Upper lobe of right lung (tissue), 1 donor: ENCODE measurements around the gene HNRNPUL2. TPM values are rescaled to one million over a fixed set of nuclear protein-coding genes. Genes with fewer than 3 reads are reported as not detected.
"Not testable (repeated sequence)": the region's sequence is repeated elsewhere in the genome, so short reads cannot be mapped to it uniquely, and the experiment has no call there.

Experiments used
- ATAC-seq: fragments of 200-7000 bp; cut with Tn5 transposase; one replicate; pipeline ENCODE4 v1.9.1; 2020; ENCODE audit warnings: mild to moderate bottlenecking, moderate library complexity
- DNase-seq: peaks from one replicate; pipeline ENCODE4 v3.0.0-alpha.2; 2020
- H3K27ac ChIP-seq: fragments of 200-600 bp; one replicate; pipeline ENCODE4 v1.8.0; 2022
- H3K27me3 ChIP-seq: fragments of 200-600 bp; one replicate; pipeline ENCODE4 v1.8.0; 2022; ENCODE audit warnings: mild to moderate bottlenecking
- H3K36me3 ChIP-seq: fragments of 200-600 bp; one replicate; pipeline ENCODE4 v1.8.0; 2022
- H3K4me1 ChIP-seq: fragments of 200-600 bp; one replicate; pipeline ENCODE4 v1.8.0; 2022
- H3K4me3 ChIP-seq: fragments of 200-600 bp; one replicate; pipeline ENCODE4 v1.8.0; 2022; ENCODE audit warnings: mild to moderate bottlenecking
- H3K9me3 ChIP-seq: fragments of 200-600 bp; one replicate; pipeline ENCODE4 v1.8.0; 2022
- CTCF ChIP-seq: fragments of 200-600 bp; IDR thresholded peaks from one replicate; pipeline ENCODE4 v1.8.0; 2022; ENCODE audit warnings: antibody characterized with exemption
- intact Hi-C: fragments of 100-400 bp; cut with DNase I; formaldehyde crosslinking; loops from one replicate; pipeline ENCODE4 v1.11.0; 2022
- long read RNA-seq: library from polyadenylated mRNA; unstranded; transcript quantifications from one replicate; pipeline ENCODE4 v2.0.0, GENCODE V29; 2021
- total RNA-seq: library from RNA; stranded (reverse); fragmentation: NEBNext Ultra II Directional; extraction: Animal tissue kit (Norgen Biotek cat#: 25700); gene quantifications from one replicate; pipeline ENCODE4 v1.2.1, GENCODE V29; 2021
- donor health status: DM: no; HTN: yes; CAD: no; lungs with severe emphysema.

Gene HNRNPUL2
- total RNA-seq, result 43.1 TPM
- long read RNA-seq, full-length matches to known transcripts, result 2 of 9 reads
- long read RNA-seq, partial matches to known transcripts, result 0 of 9 reads
- long read RNA-seq, other reads (novel, unspliced or antisense), result 7 of 9 reads

DNA sequence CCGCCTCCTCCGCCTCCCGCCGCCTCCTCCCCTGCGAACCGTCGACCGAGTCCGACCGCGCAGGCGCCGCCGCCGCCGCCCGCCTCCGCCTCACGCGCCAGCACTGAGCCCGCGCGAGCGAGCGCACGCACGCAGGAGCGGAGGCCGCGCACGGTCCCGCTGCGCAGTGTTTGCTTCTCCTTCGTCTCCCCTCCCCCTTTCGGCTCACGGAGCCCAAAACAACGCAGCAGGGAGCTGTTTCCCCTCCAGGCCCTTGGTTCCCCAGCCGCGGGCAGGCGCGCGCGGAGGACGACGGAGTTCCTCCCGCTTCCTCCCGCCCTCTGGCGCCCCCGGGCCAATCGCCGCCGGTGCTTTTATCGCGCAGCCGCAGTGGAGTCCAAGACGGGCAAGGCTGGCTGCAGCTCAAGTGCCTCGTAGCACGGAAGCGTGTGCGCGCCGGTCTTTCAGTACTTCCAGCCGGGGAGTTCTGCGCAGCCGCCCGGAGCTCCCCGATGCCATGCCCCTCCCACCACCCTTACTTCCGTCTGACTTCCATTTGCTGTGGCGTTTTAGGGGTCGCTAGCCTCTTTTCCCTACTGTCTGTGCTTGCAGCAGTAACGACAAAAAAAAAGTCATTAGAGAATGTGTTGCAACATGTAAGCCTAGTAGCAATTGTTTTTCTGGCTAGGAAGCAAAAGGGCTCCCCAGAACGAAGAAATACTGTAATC lies at the start of gene HNRNPUL2:
Gene HNRNPUL2, minus strand, starts transcription at position 293 of the 707 bp plus-strand sequence. CDS start 301 bp downstream, outside the sequence.
- H3K9me3 ChIP-seq, result no peaks in the 10 kb centered on the region
- H3K4me3 ChIP-seq, result peak within 1 kb of the TSS; percentile 77
- no peaks in the 10 kb centered on the region for H3K27me3 ChIP-seq
- peaks cover 32% of the 10 kb centered on the region for H3K36me3 ChIP-seq
- H3K27ac ChIP-seq, result peak within 1 kb of the TSS; percentile 95
- intact Hi-C loops, result no loop called here
- TF ChIP-seq CTCF, result no peak
- ATAC-seq (peak; percentile 93), DNase-seq (peak; percentile 99)
- peaks cover 39% of the 10 kb centered on the region for H3K4me1 ChIP-seq

DNA sequence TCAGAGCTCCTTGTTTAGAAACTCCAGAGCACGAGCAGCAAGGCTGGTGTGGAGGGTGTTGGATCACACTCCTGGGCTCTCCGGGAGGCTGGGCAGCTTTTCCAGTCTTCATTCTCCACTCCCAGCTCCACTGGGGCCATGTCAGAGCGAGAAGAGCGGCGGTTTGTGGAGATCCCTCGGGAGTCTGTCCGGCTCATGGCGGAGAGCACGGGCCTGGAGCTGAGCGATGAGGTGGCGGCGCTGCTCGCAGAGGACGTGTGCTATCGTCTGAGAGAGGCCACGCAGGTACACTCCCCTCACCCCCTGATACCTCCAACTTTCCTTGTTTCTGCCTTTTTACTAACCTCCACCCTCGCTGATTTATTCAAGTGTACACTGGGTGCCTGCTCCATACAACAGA lies 48.4 kb upstream of the HNRNPUL2 start:
- intact Hi-C loops, result no loop called here
- peaks cover 12% of the 10 kb centered on the region for H3K4me1 ChIP-seq
- no peak overlapping the region for H3K27ac ChIP-seq
- no peak for TF ChIP-seq CTCF
- no peak for ATAC-seq
- no peaks in the 10 kb centered on the region for H3K9me3 ChIP-seq
- peaks cover 44% of the 10 kb centered on the region for H3K36me3 ChIP-seq
- no peak for DNase-seq
- H3K4me3 ChIP-seq, result no peak overlapping the region
- H3K27me3 ChIP-seq, result no peaks in the 10 kb centered on the region

DNA sequence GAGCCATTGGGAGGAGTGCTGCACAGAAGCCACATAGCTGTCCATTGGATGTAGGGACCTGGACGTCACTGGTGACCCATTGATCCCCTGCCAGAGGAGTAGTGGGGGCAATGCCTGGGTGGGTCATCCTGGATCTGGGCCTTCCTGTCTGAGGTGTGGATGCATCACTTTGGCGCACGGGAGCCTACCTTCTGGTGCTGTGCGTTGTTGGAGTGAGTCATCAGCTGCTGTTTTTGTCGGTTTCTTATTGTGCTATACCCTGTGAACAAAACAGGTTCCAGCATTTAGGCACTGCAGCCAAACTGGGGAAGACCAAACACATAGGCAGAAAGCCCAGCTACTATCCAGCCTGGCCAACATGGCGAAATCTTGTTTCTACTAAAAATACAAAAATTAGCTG lies 47.1 kb upstream of the HNRNPUL2 start:
- peaks cover 22% of the 10 kb centered on the region for H3K4me1 ChIP-seq
- H3K36me3 ChIP-seq, result peaks cover 34% of the 10 kb centered on the region
- no peak for TF ChIP-seq CTCF
- DNase-seq, result no peak
- no peaks in the 10 kb centered on the region for H3K27me3 ChIP-seq
- H3K4me3 ChIP-seq, result no peak overlapping the region
- H3K9me3 ChIP-seq, result no peaks in the 10 kb centered on the region
- intact Hi-C loops, result no loop called here
- no peak overlapping the region for H3K27ac ChIP-seq
- ATAC-seq, result no peak

GRCh38 chr11:62771144-62772021 lies 44.1 kb upstream of the HNRNPUL2 start, which contains the start of gene TAF6L:
TSS of gene TAF6L (plus strand) at chr11:62771396. CDS start at chr11:62775784, 4,388 bp downstream.
- Histone ChIP-seq H3K36me3 (peaks cover 23% of the 10 kb centered on the region), H3K27ac (peak within 1 kb of the TSS; percentile 92), H3K27me3 (no peaks in the 10 kb centered on the region), H3K4me3 (peak within 1 kb of the TSS; percentile 80), H3K9me3 (no peaks in the 10 kb centered on the region), H3K4me1 (peaks cover 22% of the 10 kb centered on the region)
- no peak for TF ChIP-seq CTCF
- DNase-seq (peak; percentile 99), ATAC-seq (peak; percentile 97)
- intact Hi-C loops, result no loop called here

- Histone ChIP-seq H3K27me3 (no peaks in the 10 kb centered on the region), H3K27ac (peak overlapping the region; percentile 92), H3K4me3 (peak overlapping the region; percentile 80), H3K9me3 (no peaks in the 10 kb centered on the region), H3K36me3 (peaks cover 23% of the 10 kb centered on the region), H3K4me1 (peaks cover 22% of the 10 kb centered on the region)
- ATAC-seq (no peak), DNase-seq (no peak)
- intact Hi-C loops, result no loop called here
- TF ChIP-seq CTCF, result no peak
These were observed 43.5 kb upstream of the HNRNPUL2 start for GRCh38 chr11:62770778-62771143.

- H3K9me3 ChIP-seq, ATAC-seq, H3K27me3 ChIP-seq, DNase-seq, intact Hi-C loops: not testable (repeated sequence)
- Histone ChIP-seq H3K27ac (peak overlapping the region; percentile 90), H3K4me3 (peak overlapping the region; percentile 91), H3K36me3 (peaks cover 17% of the 10 kb centered on the region), H3K4me1 (peaks cover 12% of the 10 kb centered on the region)
These were observed 33.6 kb upstream of the HNRNPUL2 start for GRCh38 chr11:62760867-62761227.
